NK-92 (cell line): Measurements from ENCODE around the gene ADGRV1.

Experiments used
- DNase-seq: peaks from one replicate; lab custom pipeline; 2025; ENCODE audit not compliant: unreplicated experiment; lab: John Stamatoyannopoulos, UW

The ADGRV1 gene

GRCh38 chr5:90866915-90867731 lies 308.5 kb downstream of the ADGRV1 start:
- DNase-seq, result no peak

GRCh38 chr5:90868799-90869198 lies 310.2 kb downstream of the ADGRV1 start:
- no peak for DNase-seq

GRCh38 chr5:90871391-90871991 lies 312.9 kb downstream of the ADGRV1 start:
- DNase-seq, result no peak

GRCh38 chr5:90873033-90873517 lies 314.5 kb downstream of the ADGRV1 start:
- DNase-seq, result no peak

- DNase-seq, result no peak
Observed at GRCh38 chr5:90874066-90874465, 315.5 kb downstream of the ADGRV1 start.

GRCh38 chr5:90875456-90875855 lies 316.9 kb downstream of the ADGRV1 start:
- DNase-seq, result no peak

GRCh38 chr5:90876366-90876765 lies 317.8 kb downstream of the ADGRV1 start:
- DNase-seq, result no peak

GRCh38 chr5:90877049-90877448 lies 318.5 kb downstream of the ADGRV1 start:
- DNase-seq, result no peak

GRCh38 chr5:90878081-90878480 lies 319.5 kb downstream of the ADGRV1 start:
- no peak for DNase-seq

- no peak for DNase-seq
Observed at GRCh38 chr5:90878549-90879196, 320.1 kb downstream of the ADGRV1 start.

GRCh38 chr5:90881626-90882150 lies 323.1 kb downstream of the ADGRV1 start:
- no peak for DNase-seq

- no peak for DNase-seq
Observed at GRCh38 chr5:90882448-90882847, 323.9 kb downstream of the ADGRV1 start.

GRCh38 chr5:90885180-90885868 lies 326.7 kb downstream of the ADGRV1 start:
- no peak for DNase-seq

- no peak for DNase-seq
Observed at GRCh38 chr5:90886381-90886780, 327.8 kb downstream of the ADGRV1 start.

- no peak for DNase-seq
Observed at GRCh38 chr5:90888511-90889324, 330.1 kb downstream of the ADGRV1 start.

GRCh38 chr5:90889325-90889600 lies 330.7 kb downstream of the ADGRV1 start:
- DNase-seq, result no peak

- no peak for DNase-seq
Observed at GRCh38 chr5:90890180-90890579, 331.6 kb downstream of the ADGRV1 start.

GRCh38 chr5:90894866-90895420 lies 336.3 kb downstream of the ADGRV1 start:
- DNase-seq, result no peak

- no peak for DNase-seq
Observed at GRCh38 chr5:90897618-90898017, 339.0 kb downstream of the ADGRV1 start.

GRCh38 chr5:90898326-90899013 lies 339.9 kb downstream of the ADGRV1 start:
- no peak for DNase-seq
